Gastroesophageal sphincter (tissue), 3 donors: ENCODE results near the gene GALNT2.

Experiments
- CTCF ChIP-seq, 4 experiments: fragments of 200-600 bp in 2 of 4; fragments of 450-650 bp in 2 of 4; sonication (generic) in 1 of 4; IDR thresholded peaks; one replicate each; pipeline ENCODE4 v1.5.1; 2017 to 2019; ENCODE audit warnings: antibody characterized with exemption in 4 of 4, mild to moderate bottlenecking in 2 of 4, moderate library complexity in 2 of 4
- EP300 ChIP-seq: sonication (generic); formaldehyde crosslinking; IDR thresholded peaks from one replicate; pipeline ENCODE4 v1.6.1; 2017; ENCODE audit warnings: antibody characterized with exemption, mild to moderate bottlenecking
- POLR2A ChIP-seq, 2 donors: fragments of 450-650 bp; IDR thresholded peaks; one replicate each; pipeline ENCODE4 v1.6.1; 2017; ENCODE audit warnings: antibody characterized with exemption in 2 of 2, mild to moderate bottlenecking in 2 of 2, moderate library complexity in 1 of 2
- POLR2AphosphoS5 ChIP-seq: sonication (generic); formaldehyde crosslinking; IDR thresholded peaks from one replicate; pipeline ENCODE4 v1.6.1; 2017; ENCODE audit warnings: antibody characterized with exemption

- TF ChIP-seq CTCF (IDR thresholded peaks at IDR 0.05) (no peak), POLR2AphosphoS5 (no peak), POLR2A (IDR thresholded peaks at IDR 0.05) (no peak), EP300 (no peak)
Measured at GRCh38 chr1:230145505-230145899, 78.5 kb downstream of the GALNT2 start.
